GM10266 (cell line): ENCODE data around the gene ECD.
"Not testable (repeated sequence)": the region's sequence is repeated elsewhere in the genome, so short reads cannot be mapped to it uniquely, and the experiment has no call there.

Experiments used
- DNase-seq: peaks from one replicate; pipeline ENCODE4 v3.0.0; 2012; ENCODE audit errors: extremely low spot score
- TF ChIP-seq, protein P1 (sequence below): IDR thresholded peaks from 2 replicates; pipeline ENCODE4 v1.5.1; 2012; ENCODE audit warnings: mild to moderate bottlenecking, low read depth; ENCODE audit not compliant: control insufficient read depth, insufficient read depth; ENCODE audit errors: missing control alignments

Gene ECD

DNA sequence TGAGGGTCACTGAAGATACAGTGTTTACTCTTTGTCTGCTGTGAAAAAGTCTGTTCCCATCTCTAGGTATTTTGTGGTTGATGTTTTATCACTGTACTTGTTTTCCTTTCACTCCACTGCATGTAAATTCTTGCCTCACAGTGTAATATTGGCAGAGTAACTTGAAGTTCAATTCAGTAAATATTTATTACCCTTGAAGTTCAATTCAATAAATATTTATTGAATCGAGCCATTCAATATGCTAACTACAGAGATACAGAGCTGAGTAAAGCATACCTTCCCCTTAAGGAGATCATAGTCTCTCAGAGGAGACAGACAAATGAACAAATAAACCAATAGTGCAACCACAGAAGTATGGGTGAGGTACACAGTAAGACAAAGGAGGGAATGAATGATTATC is 48.4 kb downstream of the ECD start:
- TF ChIP-seq, protein P1, sequence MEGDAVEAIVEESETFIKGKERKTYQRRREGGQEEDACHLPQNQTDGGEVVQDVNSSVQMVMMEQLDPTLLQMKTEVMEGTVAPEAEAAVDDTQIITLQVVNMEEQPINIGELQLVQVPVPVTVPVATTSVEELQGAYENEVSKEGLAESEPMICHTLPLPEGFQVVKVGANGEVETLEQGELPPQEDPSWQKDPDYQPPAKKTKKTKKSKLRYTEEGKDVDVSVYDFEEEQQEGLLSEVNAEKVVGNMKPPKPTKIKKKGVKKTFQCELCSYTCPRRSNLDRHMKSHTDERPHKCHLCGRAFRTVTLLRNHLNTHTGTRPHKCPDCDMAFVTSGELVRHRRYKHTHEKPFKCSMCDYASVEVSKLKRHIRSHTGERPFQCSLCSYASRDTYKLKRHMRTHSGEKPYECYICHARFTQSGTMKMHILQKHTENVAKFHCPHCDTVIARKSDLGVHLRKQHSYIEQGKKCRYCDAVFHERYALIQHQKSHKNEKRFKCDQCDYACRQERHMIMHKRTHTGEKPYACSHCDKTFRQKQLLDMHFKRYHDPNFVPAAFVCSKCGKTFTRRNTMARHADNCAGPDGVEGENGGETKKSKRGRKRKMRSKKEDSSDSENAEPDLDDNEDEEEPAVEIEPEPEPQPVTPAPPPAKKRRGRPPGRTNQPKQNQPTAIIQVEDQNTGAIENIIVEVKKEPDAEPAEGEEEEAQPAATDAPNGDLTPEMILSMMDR = no peak
- DNase-seq = no peak

DNA sequence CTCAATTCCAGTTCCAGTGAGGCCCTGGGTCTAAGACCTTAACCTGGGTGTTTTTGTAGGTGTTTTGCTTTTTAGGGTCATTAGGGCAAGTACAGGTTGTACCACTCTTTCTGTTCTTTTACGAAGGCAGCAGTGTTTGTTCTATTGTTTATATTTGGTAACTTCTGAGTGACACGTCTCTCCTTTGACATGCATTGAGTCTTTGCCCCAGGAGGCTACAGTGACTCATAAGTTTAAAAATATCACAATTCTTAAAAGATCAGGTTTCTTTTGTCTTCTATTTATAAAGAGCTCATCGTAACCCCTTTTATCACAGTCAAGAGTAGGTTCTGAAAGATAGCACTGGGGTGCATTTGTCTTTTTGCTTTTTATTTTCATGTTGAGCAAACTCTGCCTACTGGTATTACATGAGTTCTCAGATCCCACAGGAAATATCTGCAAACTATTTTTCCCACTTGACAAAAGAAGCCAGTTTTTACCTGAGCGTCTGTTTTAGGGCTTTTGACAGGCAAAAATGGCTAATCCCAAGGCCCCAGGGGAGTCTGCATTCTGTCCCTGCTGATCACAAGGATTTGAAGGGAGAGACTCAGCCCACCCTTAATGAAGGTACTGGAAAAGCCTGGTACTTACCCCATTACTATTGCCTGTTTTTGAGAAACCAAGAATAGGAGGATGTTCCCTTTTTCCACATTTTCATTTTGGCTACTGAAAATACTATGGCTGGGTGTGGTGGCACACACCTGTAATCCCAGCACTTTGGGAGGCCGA is 49.6 kb downstream of the ECD start:
- DNase-seq = peak; percentile 76
- TF ChIP-seq, protein P1 = no peak

DNA sequence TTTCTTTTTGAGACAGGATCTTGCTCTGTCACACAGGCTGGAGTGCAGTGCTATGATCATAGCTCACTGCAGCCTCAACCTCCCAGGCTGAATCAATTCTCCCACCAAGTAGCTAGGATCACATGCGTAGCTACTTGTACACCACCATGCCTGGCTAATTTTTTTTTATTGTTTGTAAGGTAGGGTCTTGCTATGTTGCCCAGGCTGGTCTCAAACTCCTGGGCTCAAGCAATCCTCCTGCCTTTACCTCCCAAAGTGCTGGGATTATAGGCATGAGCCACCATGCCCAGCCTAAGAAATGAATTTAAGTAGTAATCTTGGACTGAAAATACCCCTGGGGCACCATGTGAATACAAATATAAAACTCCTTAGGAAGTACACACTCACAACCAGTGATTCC is 51.8 kb downstream of the ECD start:
- TF ChIP-seq, protein P1 = no peak
- DNase-seq = no peak

DNA sequence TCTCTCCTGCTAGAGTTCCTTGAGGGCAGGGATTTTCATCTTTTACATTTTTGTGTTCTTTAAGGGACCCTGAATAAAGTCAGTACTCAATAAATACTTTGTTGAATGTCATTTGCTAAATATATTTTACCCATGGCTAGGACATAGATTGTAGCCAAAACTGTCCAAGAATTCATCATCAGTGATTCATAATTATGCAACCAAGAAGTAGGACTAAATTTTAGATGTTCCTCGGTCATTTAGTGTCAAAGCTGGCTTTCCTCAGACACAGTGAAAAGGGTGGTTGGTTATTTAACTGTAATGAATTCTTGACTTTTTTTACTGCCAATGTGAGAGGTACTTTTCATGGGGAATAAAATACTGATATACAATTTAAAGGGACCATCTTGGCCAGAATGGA is 54.3 kb downstream of the ECD start:
- DNase-seq = no peak
- TF ChIP-seq, protein P1 = no peak

DNA sequence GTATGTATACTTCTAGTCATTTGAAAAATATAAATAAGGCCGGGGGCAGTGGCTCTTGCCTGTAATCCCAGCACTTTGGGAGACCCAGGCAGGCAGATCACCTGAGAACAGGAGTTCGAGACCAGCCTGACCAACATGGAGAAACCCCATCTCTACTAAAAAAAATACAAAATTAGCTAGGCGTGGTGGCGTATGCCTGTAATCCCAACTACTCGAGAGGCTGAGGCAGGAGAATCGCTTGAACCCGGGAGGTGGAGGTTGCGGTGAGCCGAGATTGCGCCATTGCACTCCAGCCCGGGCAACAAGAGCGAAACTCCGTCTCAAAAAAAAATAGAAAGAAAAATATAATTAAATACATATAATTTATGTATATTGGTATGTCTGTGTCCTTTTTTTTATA is 55.8 kb downstream of the ECD start:
- not testable (repeated sequence) for DNase-seq

DNA sequence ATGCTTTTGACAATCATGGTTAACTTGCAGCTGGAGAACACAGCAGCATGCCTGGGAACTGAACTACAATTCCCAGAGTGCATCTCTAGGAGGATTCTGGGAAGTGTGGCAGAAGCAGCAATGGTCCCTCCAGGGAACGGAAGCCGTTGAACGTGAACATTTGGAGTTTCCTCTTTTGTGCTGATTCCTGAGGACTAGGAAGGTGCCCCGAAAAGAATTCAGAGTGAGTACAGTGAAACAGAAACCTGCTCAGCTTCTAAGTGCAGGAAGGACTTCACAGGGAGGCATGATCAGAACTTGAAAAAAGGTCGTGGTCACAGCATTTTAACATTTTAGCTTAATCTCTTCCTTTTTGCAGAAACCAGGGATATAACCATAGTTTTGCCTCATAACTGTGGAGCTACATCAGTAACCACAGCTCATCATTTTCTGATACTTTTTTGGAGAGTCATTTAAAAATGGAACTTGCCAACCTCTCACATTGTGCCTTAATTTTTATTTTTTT is 57.4 kb downstream of the ECD start, which contains the start of gene NUDT13:
NUDT13 (plus strand) TSS at position 111 of the 505 bp plus-strand sequence. CDS start 3,911 bp downstream, outside the sequence.
- TF ChIP-seq, protein P1 = no peak

DNA sequence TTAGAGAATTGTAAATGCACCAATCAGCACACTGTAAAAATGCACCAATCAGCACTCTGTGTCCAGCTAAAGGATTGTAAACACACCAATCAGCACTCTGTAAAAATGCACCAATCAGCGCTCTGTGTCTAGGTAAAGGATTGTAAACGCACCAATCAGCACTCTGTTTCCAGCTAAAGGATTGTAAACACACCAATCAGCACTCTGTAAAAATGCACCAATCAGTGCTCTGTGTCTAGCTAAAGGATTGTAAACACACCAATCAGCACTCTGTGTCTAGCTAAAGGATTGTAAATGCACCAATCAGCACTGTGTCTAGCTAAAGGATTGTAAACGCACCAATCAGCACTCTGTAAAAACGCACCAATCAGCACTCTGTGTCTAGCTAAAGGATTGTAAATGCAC is 58.6 kb downstream of the ECD start:
- DNase-seq = not testable (repeated sequence)

More for the DNA sequence above, 57.4 kb downstream of the ECD start, which contains the start of gene NUDT13:
- DNase-seq = peak; percentile 62

DNA sequence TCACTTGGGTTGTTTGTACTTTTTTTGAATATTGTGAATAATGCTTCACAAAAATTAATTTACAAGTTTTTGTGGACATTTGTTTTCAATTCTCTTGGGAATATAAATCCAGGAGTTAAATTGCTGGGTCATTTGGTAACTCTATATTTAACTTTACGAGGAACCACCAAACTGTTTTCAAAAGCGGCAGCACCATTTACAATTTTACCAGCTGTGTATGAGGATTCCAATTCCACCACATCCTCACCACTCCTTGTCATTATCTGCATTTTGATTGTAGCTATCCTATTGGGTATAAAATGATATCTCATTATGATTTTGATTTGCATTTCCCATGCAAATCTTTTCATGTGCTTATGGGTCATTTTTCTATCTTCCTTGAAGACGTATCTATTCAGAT is 61.5 kb downstream of the ECD start:
- no peak for DNase-seq
- TF ChIP-seq, protein P1 = no peak
